B cell (primary cell): ENCODE measurements around the gene DYNC1I1.

Source experiments
- CTCF ChIP-seq: fragments of 200-600 bp; IDR thresholded peaks from one replicate; pipeline ENCODE4 v1.8.0; 2022; ENCODE audit warnings: antibody characterized with exemption, mild to moderate bottlenecking
- EZH2 ChIP-seq: IDR thresholded peaks from 2 replicates; pipeline ENCODE4 v1.6.1; 2012; ENCODE audit warnings: borderline replicate concordance, low read depth, mild to moderate bottlenecking, moderate library complexity, low read length; ENCODE audit not compliant: insufficient read depth, poor library complexity, severe bottlenecking

- TF ChIP-seq CTCF (no peak), EZH2 (no peak)
Observed at GRCh38 chr7:95908499-95908898, 136.1 kb downstream of the DYNC1I1 start.
